SW480 (cell line): ENCODE measurements around the gene TENM4.

ENCODE experiments used
- DNase-seq: peaks from one replicate; pipeline ENCODE4 v3.0.0-alpha.2; 2016; ENCODE audit warnings: low spot score

TENM4 gene

GRCh38 chr11:78744949-78745348 is 695.9 kb downstream of the TENM4 start:
- DNase-seq = no peak

- no peak for DNase-seq
Measured at GRCh38 chr11:78744202-78744601, 696.6 kb downstream of the TENM4 start.

GRCh38 chr11:78742430-78742829 is 698.4 kb downstream of the TENM4 start:
- no peak for DNase-seq

- no peak for DNase-seq
Measured at GRCh38 chr11:78741741-78742140, 699.1 kb downstream of the TENM4 start.

- DNase-seq = no peak
Measured at GRCh38 chr11:78740199-78741071, 700.4 kb downstream of the TENM4 start.

GRCh38 chr11:78737891-78738290 is 702.9 kb downstream of the TENM4 start:
- no peak for DNase-seq

- DNase-seq = no peak
Measured at GRCh38 chr11:78737301-78737700, 703.5 kb downstream of the TENM4 start.

GRCh38 chr11:78735711-78736110 is 705.1 kb downstream of the TENM4 start:
- DNase-seq = no peak

GRCh38 chr11:78733031-78733430 is 707.8 kb downstream of the TENM4 start:
- no peak for DNase-seq

- no peak for DNase-seq
Measured at GRCh38 chr11:78732246-78732645, 708.6 kb downstream of the TENM4 start.

- DNase-seq = no peak
Measured at GRCh38 chr11:78731027-78731426, 709.8 kb downstream of the TENM4 start.

GRCh38 chr11:78730267-78730824 is 710.5 kb downstream of the TENM4 start:
- DNase-seq = no peak

- DNase-seq = no peak
Measured at GRCh38 chr11:78727816-78728215, 713.0 kb downstream of the TENM4 start.

GRCh38 chr11:78725200-78725599 is 715.6 kb downstream of the TENM4 start:
- DNase-seq = no peak

- DNase-seq = no peak
Measured at GRCh38 chr11:78722786-78723185, 718.0 kb downstream of the TENM4 start.

- DNase-seq = no peak
Measured at GRCh38 chr11:78720281-78720989, 720.4 kb downstream of the TENM4 start.

- no peak for DNase-seq
Measured at GRCh38 chr11:78717041-78717440, 723.8 kb downstream of the TENM4 start.

- peak; percentile 85 for DNase-seq
Measured at GRCh38 chr11:78715639-78716311, 725.1 kb downstream of the TENM4 start.

GRCh38 chr11:78714539-78714938 is 726.3 kb downstream of the TENM4 start:
- peak; percentile 26 for DNase-seq

- no peak for DNase-seq
Measured at GRCh38 chr11:78711735-78712134, 729.1 kb downstream of the TENM4 start.

- no peak for DNase-seq
Measured at GRCh38 chr11:78710417-78710816, 730.4 kb downstream of the TENM4 start.

GRCh38 chr11:78708388-78708787 is 732.4 kb downstream of the TENM4 start:
- DNase-seq = peak; percentile 23
